Activated CD8-positive, alpha-beta T cell treated with anti-CD3 and anti-CD28 coated beads for 36 hours (primary cell): ENCODE measurements around the gene EIF4G3. TPM values are rescaled to one million over a fixed set of nuclear protein-coding genes. Genes with fewer than 3 reads are reported as not detected.
A peak's percentile ranks its signal among the peaks of the same experiment; 100 is the strongest.

Experiments
- ATAC-seq: fragments of 200-7000 bp; cut with Tn5 transposase; one replicate; pipeline ENCODE4 v1.10.0; 2021; ENCODE audit warnings: mild to moderate bottlenecking, moderate library complexity
- CTCF ChIA-PET: fragments of 350-600 bp; sonication (Branson Sonifier 250); formaldehyde crosslinking; loops from one replicate; lab custom pipeline; 2021; ENCODE audit warnings: antibody characterized with exemption; lab: Charles Lee
- POLR2A ChIA-PET: fragments of 350-600 bp; sonication (Branson Sonifier 250); formaldehyde crosslinking; loops from one replicate; lab custom pipeline; 2021; ENCODE audit warnings: antibody characterized with exemption; lab: Charles Lee
- DNase-seq: peaks from one replicate; pipeline ENCODE4 v3.0.0-alpha.2; 2020
- H3K27ac Mint-ChIP-seq: one replicate; pipeline ENCODE4 v1.8.0; 2021; ENCODE audit warnings: mild to moderate bottlenecking, mixed read lengths
- H3K27me3 Mint-ChIP-seq: one replicate; pipeline ENCODE4 v1.8.0; 2021; ENCODE audit warnings: mixed read lengths
- H3K36me3 Mint-ChIP-seq: one replicate; pipeline ENCODE4 v1.8.0; 2021; ENCODE audit warnings: low read depth, mixed read lengths
- H3K4me1 Mint-ChIP-seq: one replicate; pipeline ENCODE4 v1.8.0; 2021; ENCODE audit warnings: low read depth, mixed read lengths
- H3K4me3 Mint-ChIP-seq: one replicate; pipeline ENCODE4 v1.8.0; 2021; ENCODE audit warnings: mild to moderate bottlenecking, moderate library complexity, mixed read lengths
- H3K9me3 Mint-ChIP-seq: one replicate; pipeline ENCODE4 v1.8.0; 2021; ENCODE audit warnings: mixed read lengths
- CTCF ChIP-seq: fragments of 200-600 bp; IDR thresholded peaks from one replicate; pipeline ENCODE4 v1.8.0; 2022; ENCODE audit warnings: antibody characterized with exemption, mild to moderate bottlenecking
- intact Hi-C: fragments of 100-400 bp; cut with micrococcal nuclease; formaldehyde crosslinking; loops from one replicate; pipeline ENCODE4 v1.10.0; 2022
- total RNA-seq, 2 experiments: library from RNA; stranded (reverse); gene quantifications; one replicate each; pipeline ENCODE4 v1.2.3, GENCODE V29; 2021

EIF4G3 gene
- total RNA-seq, 2 experiments from 2014 or later: 48.2 to 48.4 TPM

GRCh38 chr1:20932437-20932977 is 244.2 kb downstream of the EIF4G3 start:
- Mint-ChIP-seq H3K27ac (peak overlapping the region; percentile 85), H3K9me3 (no peaks in the 10 kb centered on the region), H3K36me3 (peaks cover 12% of the 10 kb centered on the region), H3K27me3 (no peaks in the 10 kb centered on the region), H3K4me3 (peak overlapping the region; percentile 14), H3K4me1 (peaks cover 20% of the 10 kb centered on the region)
- ATAC-seq (peak; percentile 71), DNase-seq (peak; percentile 34)
- no peak for TF ChIP-seq CTCF
- ChIA-PET CTCF (interaction anchor here (0.9 to 1.4 kb wide), 3 partner anchors 88 to 263 kb away, joined by 3 to 4 read pairs (median 3); no protein-coding TSS in a partner anchor), POLR2A (interaction anchor here (1.0 kb wide), 1 partner anchor 8 kb away, joined by 3 read pairs; no protein-coding TSS in a partner anchor)
- intact Hi-C loops: no loop called here

GRCh38 chr1:20931930-20932436 is 244.7 kb downstream of the EIF4G3 start:
- no peak for TF ChIP-seq CTCF
- Mint-ChIP-seq H3K9me3 (no peaks in the 10 kb centered on the region), H3K36me3 (peaks cover 12% of the 10 kb centered on the region), H3K27ac (peak overlapping the region; percentile 85), H3K4me1 (peaks cover 20% of the 10 kb centered on the region), H3K27me3 (no peaks in the 10 kb centered on the region), H3K4me3 (no peak overlapping the region)
- ChIA-PET POLR2A (interaction anchor here (1.0 kb wide), 1 partner anchor 9 kb away, joined by 3 read pairs; no protein-coding TSS in a partner anchor), CTCF (interaction anchor here (0.9 to 1.4 kb wide), 3 partner anchors 89 to 264 kb away, joined by 3 to 4 read pairs (median 3); no protein-coding TSS in a partner anchor)
- intact Hi-C loops: no loop called here
- ATAC-seq (peak; percentile 55), DNase-seq (no peak)

- Mint-ChIP-seq H3K4me3 (no peak overlapping the region), H3K27me3 (no peaks in the 10 kb centered on the region), H3K36me3 (peaks cover 12% of the 10 kb centered on the region), H3K4me1 (peaks cover 20% of the 10 kb centered on the region), H3K27ac (no peak overlapping the region), H3K9me3 (no peaks in the 10 kb centered on the region)
- TF ChIP-seq CTCF: no peak
- DNase-seq (no peak), ATAC-seq (no peak)
- intact Hi-C loops: no loop called here
- ChIA-PET CTCF (no interaction called here), POLR2A (interaction anchor here (1.3 kb wide), 1 partner anchor 38 kb away, joined by 3 read pairs; no protein-coding TSS in a partner anchor)
Observed at GRCh38 chr1:20930427-20930826, 246.3 kb downstream of the EIF4G3 start.

- Mint-ChIP-seq H3K27me3 (no peaks in the 10 kb centered on the region), H3K36me3 (peaks cover 9% of the 10 kb centered on the region), H3K27ac (no peak overlapping the region), H3K9me3 (no peaks in the 10 kb centered on the region), H3K4me1 (peaks cover 15% of the 10 kb centered on the region), H3K4me3 (no peak overlapping the region)
- POLR2A ChIA-PET: no interaction called here
- ATAC-seq (no peak), DNase-seq (no peak)
- CTCF ChIA-PET: interaction anchor here (0.6 kb wide), 1 partner anchor 268 kb away, joined by 4 read pairs; no protein-coding TSS in a partner anchor
- intact Hi-C loops: no loop called here
- TF ChIP-seq CTCF: no peak
Observed at GRCh38 chr1:20928146-20928545, 248.6 kb downstream of the EIF4G3 start.

- Mint-ChIP-seq H3K9me3 (no peaks in the 10 kb centered on the region), H3K4me3 (no peak overlapping the region), H3K27me3 (no peaks in the 10 kb centered on the region), H3K27ac (no peak overlapping the region), H3K4me1 (no peaks in the 10 kb centered on the region), H3K36me3 (no peaks in the 10 kb centered on the region)
- no peak for ATAC-seq
- ChIA-PET CTCF (no interaction called here), POLR2A (no interaction called here)
- DNase-seq: no peak
- no peak for TF ChIP-seq CTCF
- intact Hi-C loops: no loop called here
Observed at GRCh38 chr1:20921285-20921684, 255.4 kb downstream of the EIF4G3 start.
